PC-3 (cell line): ENCODE results near the gene MPP1. TPM values are rescaled to one million over a fixed set of nuclear protein-coding genes. Genes with fewer than 3 reads are reported as not detected.

ENCODE experiments used
- ATAC-seq: fragments of 200-7000 bp; cut with Tn5 transposase; 2 replicates; pipeline ENCODE4 v1.9.1; 2020; ENCODE audit warnings: mild to moderate bottlenecking, moderate library complexity
- BruUV-seq: library from RNA; stranded (reverse); fragments of 400-500 nt; replicated peaks from 2 replicates; lab custom pipeline; 2021; lab: Mats Ljungman, UMichigan
- CTCF ChIA-PET: fragments of 300-600 bp; sonication (Branson Sonifier 250); formaldehyde crosslinking; loops from one replicate; lab custom pipeline; 2022; ENCODE audit warnings: antibody characterized with exemption; lab: Charles Lee
- POLR2A ChIA-PET: fragments of 300-600 bp; sonication (Branson Sonifier 250); formaldehyde crosslinking; loops from one replicate; lab custom pipeline; 2022; ENCODE audit warnings: antibody characterized with exemption; ENCODE audit not compliant: unreplicated experiment; lab: Charles Lee
- DNase-seq: peaks from one replicate; pipeline ENCODE4 v3.0.0-alpha.2; 2015
- H2AFZ ChIP-seq: fragments of 300-600 bp; sonication (generic); 2 replicates; pipeline ENCODE4 v1.6.0; 2016; ENCODE audit warnings: antibody characterized with exemption, low read length
- H3F3A ChIP-seq: fragments of 300-600 bp; sonication (generic); one replicate; pipeline ENCODE4 v1.6.0; 2017; ENCODE audit warnings: antibody characterized with exemption, low read length, control low read depth, mild to moderate bottlenecking; ENCODE audit not compliant: unreplicated experiment
- H3K27ac ChIP-seq: fragments of 300-600 bp; sonication (generic); 2 replicates; pipeline ENCODE4 v1.5.1; 2016; ENCODE audit warnings: mild to moderate bottlenecking, low read length
- H3K27me3 ChIP-seq: fragments of 300-600 bp; sonication (generic); 2 replicates; pipeline ENCODE4 v1.6.1; 2016; ENCODE audit warnings: low read length, mixed read lengths
- H3K36me3 ChIP-seq: fragments of 300-600 bp; sonication (generic); 2 replicates; pipeline ENCODE4 v1.6.1; 2016; ENCODE audit warnings: low read depth, mixed run types, low read length, mixed read lengths
- H3K4me1 ChIP-seq: fragments of 300-600 bp; sonication (generic); 2 replicates; pipeline ENCODE4 v1.5.1; 2016; ENCODE audit warnings: low read length; ENCODE audit not compliant: insufficient read depth
- H3K4me2 ChIP-seq: fragments of 300-600 bp; sonication (generic); 2 replicates; pipeline ENCODE4 v1.6.0; 2016; ENCODE audit warnings: low read length
- H3K4me3 ChIP-seq: fragments of 300-600 bp; sonication (generic); 2 replicates; pipeline ENCODE4 v1.5.1; 2016; ENCODE audit warnings: mild to moderate bottlenecking, low read length, mixed read lengths
- H3K79me2 ChIP-seq: fragments of 300-600 bp; sonication (generic); 2 replicates; pipeline ENCODE4 v1.6.1; 2017; ENCODE audit warnings: low read length, mixed read lengths
- H3K9ac ChIP-seq: fragments of 300-600 bp; sonication (generic); 2 replicates; pipeline ENCODE4 v1.6.0; 2016; ENCODE audit warnings: mild to moderate bottlenecking, low read length
- H3K9me2 ChIP-seq: fragments of 300-600 bp; sonication (generic); replicated peaks from 2 replicates; pipeline ENCODE4 v1.6.1; 2016; ENCODE audit warnings: mixed run types, low read length, mixed read lengths
- H3K9me3 ChIP-seq: fragments of 300-600 bp; sonication (generic); 2 replicates; pipeline ENCODE4 v1.6.1; 2016; ENCODE audit warnings: low read length, mixed read lengths
- H4K20me1 ChIP-seq: fragments of 300-600 bp; sonication (generic); 2 replicates; pipeline ENCODE4 v1.6.1; 2016; ENCODE audit warnings: low read length, mixed read lengths
- CTCF ChIP-seq: fragments of 300-600 bp; sonication (generic); conservative IDR thresholded peaks from 2 replicates; pipeline ENCODE4 v1.5.1; 2017; ENCODE audit warnings: antibody characterized with exemption, low read depth, mild to moderate bottlenecking, low read length
- EZH2 ChIP-seq: fragments of 300-600 bp; sonication (generic); IDR thresholded peaks from one replicate; pipeline ENCODE4 v1.6.1; 2017; ENCODE audit warnings: antibody characterized with exemption, mild to moderate bottlenecking, low read length; ENCODE audit not compliant: unreplicated experiment
- EZH2phosphoT487 ChIP-seq: fragments of 300-600 bp; sonication (generic); IDR thresholded peaks from 2 replicates; pipeline ENCODE4 v1.6.1; 2018; ENCODE audit warnings: mild to moderate bottlenecking, antibody characterized with exemption, low read length, borderline replicate concordance
- intact Hi-C: fragments of 100-400 bp; cut with micrococcal nuclease; formaldehyde crosslinking; loops from 2 replicates; pipeline ENCODE4 v1.9.0; 2023
- total RNA-seq: library from RNA; depleted of rRNA; stranded (reverse); fragments of >200 nt; gene quantifications from 2 replicates; pipeline ENCODE4 v1.2.3, GENCODE V29; 2014

The MPP1 gene
- total RNA-seq, 1 experiment from 2014 or later = 18.8 TPM

DNA sequence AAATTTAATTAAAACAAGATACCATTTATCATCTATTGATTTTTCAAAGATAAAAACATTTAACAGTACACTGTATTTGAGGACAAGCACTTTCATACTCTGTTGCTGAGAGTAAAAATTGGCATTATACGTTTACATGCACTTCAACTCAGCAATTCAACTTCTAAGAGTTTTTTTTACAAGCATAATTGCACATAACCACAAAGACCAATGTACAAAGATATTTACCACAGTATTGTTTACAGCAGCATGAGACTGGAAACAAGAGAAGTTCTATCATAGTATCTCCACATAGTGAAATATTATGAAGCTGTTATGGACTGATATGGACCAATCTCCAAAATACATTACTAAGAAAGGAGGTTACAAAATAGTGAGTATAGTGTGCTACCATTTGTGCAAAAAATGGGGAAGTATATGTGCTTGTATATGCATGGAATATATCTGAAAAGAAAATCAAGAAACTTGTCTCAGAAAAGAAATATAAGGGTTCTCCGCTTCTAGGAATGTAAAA is 65.3 kb downstream of the MPP1 start:
- POLR2A ChIA-PET = no interaction called here
- H3F3A ChIP-seq = no peaks in the 10 kb centered on the region
- no peak overlapping the region for H3K4me3 ChIP-seq
- no peaks in the 10 kb centered on the region for H3K36me3 ChIP-seq
- intact Hi-C loops = no loop called here
- DNase-seq (no peak), ATAC-seq (no peak)
- no peaks in the 10 kb centered on the region for H3K9me3 ChIP-seq
- no peak overlapping the region for H3K4me2 ChIP-seq
- H3K9me2 ChIP-seq = no peaks in the 10 kb centered on the region
- no TSS peak for BruUV-seq
- CTCF ChIA-PET = no interaction called here
- H4K20me1 ChIP-seq = no peaks in the 10 kb centered on the region
- no peak overlapping the region for H2AFZ ChIP-seq
- no peaks in the 10 kb centered on the region for H3K27me3 ChIP-seq
- H3K4me1 ChIP-seq = peaks cover 6% of the 10 kb centered on the region; the same call in 1 of the 2 replicates
- TF ChIP-seq EZH2phosphoT487 (no peak), CTCF (no peak), EZH2 (no peak)
- no peak overlapping the region for H3K9ac ChIP-seq
- no peak overlapping the region for H3K27ac ChIP-seq
- H3K79me2 ChIP-seq = no peaks in the 10 kb centered on the region

- intact Hi-C loops = no loop called here
- Histone ChIP-seq H3K27ac (peak overlapping the region; percentile 25; the same call in 1 of the 2 replicates), H3K79me2 (no peaks in the 10 kb centered on the region), H3K4me3 (no peak overlapping the region), H2AFZ (peak overlapping the region; percentile 36; the same call in 1 of the 2 replicates), H3K9me3 (no peaks in the 10 kb centered on the region), H3K4me2 (peak overlapping the region; percentile 55), H3K9ac (no peak overlapping the region), H4K20me1 (no peaks in the 10 kb centered on the region), H3K36me3 (no peaks in the 10 kb centered on the region), H3F3A (no peaks in the 10 kb centered on the region), H3K9me2 (no peaks in the 10 kb centered on the region), H3K27me3 (no peaks in the 10 kb centered on the region), H3K4me1 (peaks cover 23% of the 10 kb centered on the region)
- TF ChIP-seq EZH2 (no peak), CTCF (no peak), EZH2phosphoT487 (no peak)
- BruUV-seq = no TSS peak
- peak; percentile 70 for DNase-seq
- CTCF ChIA-PET = interaction anchor here (0.6 to 1.2 kb wide), 2 partner anchors 11 to 21 kb away, joined by 5 to 6 read pairs; no protein-coding TSS in a partner anchor
- ATAC-seq = peak; percentile 89
- POLR2A ChIA-PET = interaction anchor here (0.6 kb wide), 1 partner anchor 26 kb away, joined by 4 read pairs; no protein-coding TSS in a partner anchor
Measured at GRCh38 chrX:154738011-154738738, 67.1 kb downstream of the MPP1 start.

GRCh38 chrX:154737136-154737535 is 68.1 kb downstream of the MPP1 start:
- H3K27ac ChIP-seq = no peak overlapping the region
- no peaks in the 10 kb centered on the region for H3K36me3 ChIP-seq
- H3K79me2 ChIP-seq = no peaks in the 10 kb centered on the region
- H3K4me2 ChIP-seq = no peak overlapping the region
- intact Hi-C loops = no loop called here
- H3K9me3 ChIP-seq = no peaks in the 10 kb centered on the region
- peaks cover 3% of the 10 kb centered on the region for H3F3A ChIP-seq
- H3K9ac ChIP-seq = no peak overlapping the region
- DNase-seq = no peak
- TF ChIP-seq CTCF (no peak), EZH2 (no peak)
- ChIA-PET CTCF (no interaction called here), POLR2A (no interaction called here)
- no peaks in the 10 kb centered on the region for H3K9me2 ChIP-seq
- no TSS peak for BruUV-seq
- H3K27me3 ChIP-seq = no peaks in the 10 kb centered on the region
- H3K4me1 ChIP-seq = peaks cover 33% of the 10 kb centered on the region
- no peak overlapping the region for H2AFZ ChIP-seq
- no peaks in the 10 kb centered on the region for H4K20me1 ChIP-seq
- ATAC-seq = no peak
- H3K4me3 ChIP-seq = no peak overlapping the region
